Cardiac fibroblast (primary cell): ENCODE data around the gene RREB1.

Experiments used
- DNase-seq, 2 donors: peaks; one replicate each; pipeline versions ENCODE4 v3.0.0 to v3.0.0-alpha.2; 2010; ENCODE audit warnings: low read depth in 2 of 2
- H3K4me3 ChIP-seq, 2 donors: replicated peaks in 1 of 2; 1 replicate in 1 of 2; 2 replicates in 1 of 2; pipeline ENCODE4 v1.5.1; 2011; ENCODE audit warnings: low read depth in 2 of 2, low read length in 2 of 2, mild to moderate bottlenecking in 2 of 2, moderate library complexity in 1 of 2
- TF ChIP-seq, protein P1 (sequence below): IDR thresholded peaks from one replicate; pipeline ENCODE4 v1.5.1; 2011; ENCODE audit warnings: low read depth, mild to moderate bottlenecking, low read length, inconsistent platforms

Gene RREB1

DNA sequence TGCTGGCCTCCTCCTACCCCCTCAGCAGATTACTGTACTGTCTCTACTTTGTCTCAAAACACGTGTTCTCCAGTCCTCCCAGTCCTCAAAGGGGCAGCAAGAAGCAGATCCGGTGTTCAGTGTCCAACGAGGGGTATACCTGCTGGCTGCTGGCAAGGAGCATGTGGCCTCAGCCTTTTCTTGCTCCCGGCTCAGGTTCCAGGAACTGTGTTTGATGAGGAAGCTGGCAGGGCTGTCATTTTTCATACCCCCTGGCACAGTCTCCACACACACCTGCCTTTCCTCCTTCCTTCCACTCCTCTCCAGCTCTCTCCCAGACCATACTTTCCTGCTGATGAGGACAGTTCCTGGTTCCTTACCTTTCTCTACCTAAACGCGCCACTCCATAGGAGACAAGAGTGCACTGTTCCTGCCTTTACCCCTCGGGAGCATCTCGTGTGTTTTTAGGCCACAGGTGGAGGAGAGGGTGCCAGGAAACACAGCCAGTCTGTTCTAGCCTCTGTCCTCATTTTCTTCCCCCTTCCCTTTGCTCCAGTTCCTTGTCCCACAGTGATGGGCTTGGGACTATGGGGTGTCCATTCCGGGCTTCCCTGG, 128.0 kb downstream of the RREB1 start:
- no peak overlapping the region for H3K4me3 ChIP-seq
- TF ChIP-seq, protein P1, sequence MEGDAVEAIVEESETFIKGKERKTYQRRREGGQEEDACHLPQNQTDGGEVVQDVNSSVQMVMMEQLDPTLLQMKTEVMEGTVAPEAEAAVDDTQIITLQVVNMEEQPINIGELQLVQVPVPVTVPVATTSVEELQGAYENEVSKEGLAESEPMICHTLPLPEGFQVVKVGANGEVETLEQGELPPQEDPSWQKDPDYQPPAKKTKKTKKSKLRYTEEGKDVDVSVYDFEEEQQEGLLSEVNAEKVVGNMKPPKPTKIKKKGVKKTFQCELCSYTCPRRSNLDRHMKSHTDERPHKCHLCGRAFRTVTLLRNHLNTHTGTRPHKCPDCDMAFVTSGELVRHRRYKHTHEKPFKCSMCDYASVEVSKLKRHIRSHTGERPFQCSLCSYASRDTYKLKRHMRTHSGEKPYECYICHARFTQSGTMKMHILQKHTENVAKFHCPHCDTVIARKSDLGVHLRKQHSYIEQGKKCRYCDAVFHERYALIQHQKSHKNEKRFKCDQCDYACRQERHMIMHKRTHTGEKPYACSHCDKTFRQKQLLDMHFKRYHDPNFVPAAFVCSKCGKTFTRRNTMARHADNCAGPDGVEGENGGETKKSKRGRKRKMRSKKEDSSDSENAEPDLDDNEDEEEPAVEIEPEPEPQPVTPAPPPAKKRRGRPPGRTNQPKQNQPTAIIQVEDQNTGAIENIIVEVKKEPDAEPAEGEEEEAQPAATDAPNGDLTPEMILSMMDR, result no peak
- no peak for DNase-seq

DNA sequence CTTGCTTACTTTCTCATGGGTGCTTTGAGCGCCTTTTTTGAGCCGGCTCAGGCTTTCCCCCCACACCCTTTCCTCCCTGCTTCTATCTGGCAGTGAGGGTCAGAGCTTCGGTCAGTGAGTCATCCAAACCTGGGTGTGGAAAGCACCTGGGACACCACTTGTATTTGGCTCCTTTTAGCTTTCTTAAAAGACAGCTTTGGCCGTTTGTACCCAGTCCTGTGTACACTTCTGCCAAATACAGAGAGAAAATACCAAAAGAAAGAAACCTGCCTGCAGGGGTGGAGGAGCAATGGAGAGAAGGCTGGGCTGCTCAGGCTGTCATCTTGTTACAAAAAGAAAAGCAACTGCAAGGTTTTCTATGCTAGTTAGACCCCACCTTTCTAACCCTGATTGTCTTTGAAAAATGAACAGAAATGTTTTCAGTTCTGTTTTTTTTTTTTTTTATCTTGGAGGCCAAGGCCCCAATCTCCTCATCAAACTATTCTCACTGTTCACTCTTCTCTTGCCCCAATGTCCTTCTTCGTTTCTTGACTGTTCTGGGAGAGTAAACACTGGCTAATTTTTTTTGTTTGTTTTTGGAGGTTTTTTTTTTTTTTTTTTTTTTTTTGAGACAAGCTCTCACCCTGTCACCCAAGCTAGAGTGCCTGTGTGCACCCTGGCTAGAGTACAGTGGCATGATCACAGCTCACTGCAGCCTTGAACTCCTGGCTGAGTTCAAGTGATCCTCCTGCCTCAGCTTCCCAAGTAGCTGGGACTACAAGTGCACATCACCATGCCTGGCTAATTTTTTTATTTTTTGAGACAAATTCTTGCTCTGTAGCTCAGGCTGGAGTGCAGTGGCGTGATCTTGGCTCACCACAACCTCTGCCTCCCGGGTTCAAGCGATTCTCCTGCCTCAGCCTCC, 128.8 kb downstream of the RREB1 start:
- no peak for DNase-seq
- TF ChIP-seq, protein P1, result no peak
- no peak overlapping the region for H3K4me3 ChIP-seq

DNA sequence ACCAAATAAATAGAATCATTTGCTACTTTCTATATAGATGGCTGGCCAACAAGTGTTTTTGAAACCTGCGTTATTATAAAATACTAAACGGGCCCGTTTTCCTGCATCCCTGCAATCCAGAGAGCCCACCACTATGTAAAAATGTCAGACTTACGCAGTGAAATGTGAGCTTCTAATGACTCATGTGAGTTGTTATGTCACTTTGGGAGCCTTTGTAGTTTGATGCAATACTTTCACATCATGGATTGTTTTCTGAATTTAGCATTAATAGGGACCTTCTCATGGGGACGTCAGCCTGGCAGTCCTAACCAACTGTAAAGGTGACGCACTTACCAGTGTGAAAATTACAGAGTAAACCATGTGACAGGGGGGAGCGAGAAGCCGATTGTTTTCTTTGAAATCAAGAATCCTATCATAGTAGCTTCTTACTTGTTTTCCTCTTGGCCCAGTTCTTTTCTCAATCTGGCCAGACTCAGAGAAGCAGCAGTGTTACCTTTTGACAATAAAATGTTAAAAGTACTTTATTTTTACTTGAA, 130.0 kb downstream of the RREB1 start:
- TF ChIP-seq, protein P1, result no peak
- no peak for DNase-seq

DNA sequence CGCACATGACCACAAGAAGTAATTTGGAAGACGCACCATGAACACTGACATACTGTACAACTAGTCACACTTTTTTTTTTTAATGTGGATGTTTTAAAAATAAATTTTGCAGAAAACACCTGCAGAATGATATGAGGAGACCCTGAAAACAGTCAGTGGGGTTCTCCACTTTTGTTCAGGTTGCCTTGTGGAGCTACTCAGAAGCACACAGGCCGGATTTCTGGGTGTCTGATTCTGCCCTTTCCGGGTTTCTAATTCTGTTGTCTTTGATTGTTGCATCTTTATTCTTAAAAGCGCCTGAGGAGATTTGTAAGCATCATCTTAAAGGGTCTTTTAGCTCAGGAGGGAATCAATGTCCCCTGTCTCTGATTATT, 130.8 kb downstream of the RREB1 start:
- TF ChIP-seq, protein P1, result no peak
- no peak for DNase-seq

More for the DNA sequence above, 130.0 kb downstream of the RREB1 start:
- H3K4me3 ChIP-seq, result no peak overlapping the region

DNA sequence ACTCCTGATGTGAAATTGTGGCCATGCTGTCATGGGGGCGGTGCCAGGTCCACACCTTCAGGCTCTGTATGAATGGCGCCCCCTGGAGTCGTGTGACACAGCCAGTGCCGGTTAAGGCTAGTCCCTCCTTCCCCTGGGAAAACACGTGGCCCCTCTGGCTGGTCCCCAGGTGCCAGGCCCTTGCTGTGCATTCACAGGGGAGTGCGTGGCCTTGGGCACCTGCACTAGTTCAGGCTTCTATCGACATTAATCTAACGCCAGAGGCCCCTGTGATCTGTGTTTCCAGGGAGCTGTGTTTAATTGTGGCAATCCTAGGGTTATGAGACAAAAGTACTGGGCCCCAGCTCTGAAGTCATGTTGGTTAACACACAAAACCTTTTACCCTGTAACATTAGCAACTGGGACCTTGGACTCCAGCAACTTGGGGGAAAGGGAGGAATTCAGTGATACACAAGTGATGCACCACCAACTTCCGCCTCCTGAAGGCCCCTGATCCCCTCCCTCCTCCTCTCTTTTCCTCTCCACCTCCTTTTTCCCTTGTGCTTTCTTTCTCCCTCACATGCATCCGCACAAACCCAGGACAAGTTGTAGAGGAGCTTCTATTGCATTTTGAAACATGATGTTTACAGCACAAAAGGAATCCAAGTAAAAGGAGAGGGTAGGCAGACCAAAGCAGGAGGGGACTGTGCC, 131.3 kb downstream of the RREB1 start:
- H3K4me3 ChIP-seq, result no peak overlapping the region
- TF ChIP-seq, protein P1, result peak; percentile 60
- DNase-seq, result peak; percentile 68 to 75

More for the DNA sequence above, 130.8 kb downstream of the RREB1 start:
- no peak overlapping the region for H3K4me3 ChIP-seq

DNA sequence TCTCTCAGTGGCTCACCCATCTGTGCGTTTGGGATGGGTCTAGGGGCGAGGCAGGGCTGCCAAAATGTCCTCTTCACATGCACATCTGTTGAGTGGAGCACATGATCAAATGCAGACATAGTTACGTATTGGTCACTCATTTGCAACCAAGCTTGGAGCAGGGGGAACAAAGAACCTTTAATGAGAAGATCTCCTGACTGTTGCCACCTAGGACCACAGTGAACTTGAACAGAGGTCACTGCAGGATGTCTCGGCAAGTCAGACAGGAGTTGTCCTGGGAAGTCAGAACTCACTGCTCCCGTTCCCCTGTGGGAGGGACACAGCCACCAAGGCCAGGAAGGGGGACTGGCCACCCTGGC, 131.8 kb downstream of the RREB1 start:
- DNase-seq, result no peak
- TF ChIP-seq, protein P1, result no peak
- H3K4me3 ChIP-seq, result no peak overlapping the region
